ENCODE results near the gene DCST1.
A peak's percentile ranks its signal among the peaks of the same experiment; 100 is the strongest.

Gene DCST1

DNA sequence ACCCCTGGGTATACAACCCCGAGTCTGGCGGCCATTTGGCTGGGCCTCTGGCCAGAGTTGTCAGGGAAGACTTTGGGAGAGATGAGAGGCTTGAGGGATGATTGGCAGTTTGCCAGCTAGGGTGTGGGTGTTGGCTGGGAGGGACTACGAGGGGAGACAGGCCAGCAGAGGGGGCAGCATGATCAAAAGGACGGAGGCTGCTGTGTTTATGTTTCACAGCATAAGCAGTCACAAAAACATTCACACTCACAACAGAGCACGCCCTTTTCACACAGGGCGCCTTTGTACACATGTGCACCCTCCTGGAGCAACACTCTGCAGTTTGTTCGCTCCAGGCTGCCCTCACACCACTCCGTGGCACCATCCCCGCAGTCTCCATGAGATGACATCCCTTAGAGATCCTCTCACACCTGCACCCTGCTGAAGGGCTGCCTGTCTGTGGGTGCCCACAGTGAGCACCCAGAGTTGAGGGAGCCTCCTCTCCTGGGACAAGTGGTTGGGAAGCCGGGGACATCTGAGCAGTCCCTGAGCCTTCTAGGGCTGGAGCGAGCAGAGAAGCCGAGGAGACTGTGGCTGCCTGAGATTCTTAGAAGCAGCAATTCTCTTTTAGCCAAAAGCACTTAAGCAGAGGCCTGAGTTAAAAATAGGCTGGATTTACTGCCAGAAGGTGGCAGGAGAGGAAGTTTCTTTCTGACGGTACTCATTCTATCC, 60.4 kb downstream of the DCST1 start:
- peak; percentile 71 for DNase-seq

DNA sequence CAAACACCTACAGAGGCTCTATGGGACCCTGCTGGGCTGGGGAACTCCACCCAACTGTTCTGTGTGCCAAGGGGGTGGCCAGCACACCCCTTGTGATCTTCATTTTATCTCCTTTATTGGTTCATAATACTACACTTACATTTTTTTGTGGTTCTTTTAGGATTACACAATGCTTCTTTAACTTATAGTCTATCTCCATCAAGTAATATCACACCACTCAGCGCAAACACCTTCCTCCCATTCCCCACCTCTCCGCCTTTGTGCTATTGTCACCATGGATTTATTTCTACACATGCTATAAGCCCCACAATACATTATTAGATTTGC, 61.0 kb downstream of the DCST1 start:
- no peak for DNase-seq

DNA sequence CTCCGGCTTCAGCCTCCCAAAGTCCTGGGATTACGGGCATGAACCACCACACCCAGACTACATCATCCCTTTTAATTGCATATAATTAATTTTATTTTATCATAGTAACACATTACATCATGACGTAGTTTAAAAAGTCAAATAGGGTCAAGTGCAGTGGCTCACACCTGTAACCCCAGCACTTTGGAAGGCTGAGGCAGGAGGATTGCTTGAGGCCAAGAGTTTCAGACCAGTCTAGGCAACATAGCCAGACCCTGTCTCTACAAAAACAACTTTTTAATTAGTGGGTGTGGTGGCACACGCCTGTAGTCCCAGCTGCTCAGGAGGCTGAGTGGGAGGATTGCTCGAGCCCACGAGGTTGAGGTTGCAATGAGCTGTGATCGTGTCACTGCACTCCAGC, 65.7 kb downstream of the DCST1 start:
- DNase-seq, result no peak

All from hematopoietic multipotent progenitor cell treated with erythropoietin and hydrocortisone succinate and interleukin-3 and kit ligand, for 4 days (in vitro differentiated cells).